HepG2 (cell line): ENCODE measurements around the gene ANAPC2. TPM values are rescaled to one million over a fixed set of nuclear protein-coding genes. Genes with fewer than 3 reads are reported as not detected.

Experiments used
- ATAC-seq: fragments of 200-7000 bp; cut with Tn5 transposase; 3 replicates; pipeline ENCODE4 v1.9.1; 2020; ENCODE audit warnings: mild to moderate bottlenecking, moderate library complexity
- BruUV-seq: library from RNA; stranded (reverse); fragments of 400-500 nt; replicated peaks from 2 replicates; lab custom pipeline; 2021; lab: Mats Ljungman, UMichigan
- CTCF ChIA-PET: fragments of 300-600 bp; formaldehyde crosslinking; extraction: SDS; loops from one replicate; lab custom pipeline; 2021; ENCODE audit warnings: low total read pairs, inconsistent platforms, low intra/inter-chr PET ratio; lab: Yijun Ruan, JAX
- POLR2A ChIA-PET: fragments of 350-600 bp; sonication (Branson Sonifier 250); formaldehyde crosslinking; loops from one replicate; lab custom pipeline; 2020; ENCODE audit warnings: antibody characterized with exemption, inconsistent platforms; lab: Yijun Ruan, JAX
- DNase-seq: peaks from one replicate; pipeline ENCODE4 v3.0.0-alpha.2; 2015; ENCODE audit warnings: low spot score
- FAIRE-seq: peaks from 3 replicates; lab custom pipeline; 2011; peaks lifted over from hg19 to GRCh38; lab: Jason Lieb, UNC
- H2AFZ ChIP-seq: one replicate; pipeline ENCODE4 v1.6.1; 2011; ENCODE audit warnings: low read length, inconsistent platforms
- H3K27ac ChIP-seq: fragments of 300-600 bp; 3 replicates; pipeline ENCODE4 v1.8.0; 2011; ENCODE audit warnings: mixed run types, mild to moderate bottlenecking, mixed read lengths, low read length, inconsistent platforms; ENCODE audit not compliant: insufficient read depth; ENCODE audit errors: extremely low read length
- H3K27me3 ChIP-seq, 2 experiments: fragments of 200-600 bp in 1 of 2; 2 replicates in 1 of 2; 3 replicates in 1 of 2; pipeline versions ENCODE4 v1.6.0 to v1.8.0; 2011; ENCODE audit warnings: low read length in 2 of 2, mild to moderate bottlenecking in 2 of 2, moderate library complexity in 2 of 2, inconsistent platforms in 1 of 2; ENCODE audit not compliant: insufficient read depth in 2 of 2, control insufficient read depth in 1 of 2
- H3K36me3 ChIP-seq, 2 experiments: fragments of 200-600 bp in 1 of 2; replicated peaks in 1 of 2; 2 replicates in 1 of 2; 3 replicates in 1 of 2; pipeline versions ENCODE4 v1.5.1 to v1.8.0; 2011; ENCODE audit warnings: low read length in 2 of 2, inconsistent platforms in 1 of 2; ENCODE audit not compliant: insufficient read depth in 2 of 2, control insufficient read depth in 1 of 2
- H3K4me1 ChIP-seq: 2 replicates; pipeline ENCODE4 v1.5.1; 2012; ENCODE audit warnings: low read length, inconsistent platforms; ENCODE audit not compliant: insufficient read depth
- H3K4me2 ChIP-seq: 2 replicates; pipeline ENCODE4 v1.6.0; 2011; ENCODE audit warnings: low read depth, low read length, inconsistent platforms
- H3K4me3 ChIP-seq, 3 experiments: fragments of 200-600 bp in 1 of 3; sonication (generic), shearing (Covaris generic) in 1 of 3; replicated peaks in 1 of 3; 2 replicates each; pipeline ENCODE4 v1.5.1; 2011 to 2016; ENCODE audit warnings: low read length in 3 of 3, inconsistent platforms in 2 of 3, low read depth in 2 of 3, mild to moderate bottlenecking in 2 of 3, control low read depth in 1 of 3, mixed read lengths in 1 of 3; ENCODE audit not compliant: insufficient read depth in 1 of 3
- H3K79me2 ChIP-seq: one replicate; pipeline ENCODE4 v1.6.1; 2011; ENCODE audit warnings: low read length, inconsistent platforms; ENCODE audit not compliant: insufficient read depth
- H3K9ac ChIP-seq: 2 replicates; pipeline ENCODE4 v1.6.0; 2011; ENCODE audit warnings: mild to moderate bottlenecking, low read depth, low read length, inconsistent platforms; ENCODE audit not compliant: insufficient read depth
- H3K9me3 ChIP-seq: 2 replicates; pipeline ENCODE4 v1.5.1; 2012; ENCODE audit warnings: mild to moderate bottlenecking, low read length
- H4K20me1 ChIP-seq: 2 replicates; pipeline ENCODE4 v1.6.0; 2011; ENCODE audit warnings: inconsistent platforms, mild to moderate bottlenecking, low read length, moderate library complexity; ENCODE audit not compliant: insufficient read depth
- HMG20B ChIP-seq: conservative IDR thresholded peaks from 2 replicates; pipeline ENCODE4 v1.6.1; 2016; ENCODE audit warnings: missing genetic modification reagents, missing compliant biosample characterization
- HOXA7 ChIP-seq: sonication (generic); formaldehyde crosslinking; IDR thresholded peaks from 2 replicates; pipeline ENCODE4 v1.8.1; 2022; ENCODE audit warnings: mild to moderate bottlenecking, missing genetic modification reagents, moderate library complexity
- IKZF1 ChIP-seq: fragments of 450-650 bp; IDR thresholded peaks from 2 replicates; pipeline ENCODE4 v1.7.1; 2016
- KDM5A ChIP-seq: fragments of 200-600 bp; sonication (generic); IDR thresholded peaks from 2 replicates; pipeline ENCODE4 v1.7.0; 2018; ENCODE audit warnings: antibody characterized with exemption, mild to moderate bottlenecking, low read length, borderline replicate concordance
- KMT2B ChIP-seq: IDR thresholded peaks from 2 replicates; pipeline ENCODE4 v1.6.1; 2016; ENCODE audit warnings: missing genetic modification reagents, missing compliant biosample characterization
- MYPOP ChIP-seq: sonication (generic); formaldehyde crosslinking; IDR thresholded peaks from 2 replicates; pipeline ENCODE4 v1.8.1; 2023; ENCODE audit warnings: mild to moderate bottlenecking, moderate library complexity, missing genetic modification reagents
- PAWR ChIP-seq: sonication (generic); formaldehyde crosslinking; IDR thresholded peaks from 2 replicates; pipeline ENCODE4 v1.4.0; 2020; ENCODE audit warnings: missing genetic modification reagents, mild to moderate bottlenecking, borderline replicate concordance
- PHF20 ChIP-seq: sonication (generic); formaldehyde crosslinking; IDR thresholded peaks from 2 replicates; pipeline ENCODE4 v1.5.0; 2020; ENCODE audit warnings: mild to moderate bottlenecking, missing genetic modification reagents
- SRY ChIP-seq: sonication (generic); formaldehyde crosslinking; IDR thresholded peaks from 2 replicates; pipeline ENCODE4 v1.8.0; 2022; ENCODE audit warnings: mild to moderate bottlenecking, missing genetic modification reagents
- ZBTB8A ChIP-seq: sonication (generic); formaldehyde crosslinking; IDR thresholded peaks from 2 replicates; pipeline ENCODE4 v1.4.0; 2020; ENCODE audit warnings: mild to moderate bottlenecking, low read depth, missing genetic modification reagents, borderline replicate concordance
- ZC3H13 ChIP-seq: sonication (generic); formaldehyde crosslinking; IDR thresholded peaks from 2 replicates; pipeline ENCODE4 v1.8.1; 2023; ENCODE audit warnings: mild to moderate bottlenecking, missing genetic modification reagents, moderate library complexity
- ZNF782 ChIP-seq: sonication (generic); formaldehyde crosslinking; IDR thresholded peaks from 2 replicates; pipeline ENCODE4 v1.4.0; 2020; ENCODE audit warnings: missing genetic modification reagents, mild to moderate bottlenecking, borderline replicate concordance
- ZNF891 ChIP-seq: sonication (generic); formaldehyde crosslinking; IDR thresholded peaks from 2 replicates; pipeline ENCODE4 v1.5.0; 2020; ENCODE audit warnings: mild to moderate bottlenecking, missing genetic modification reagents
- ZSCAN25 ChIP-seq: sonication (generic); formaldehyde crosslinking; IDR thresholded peaks from 2 replicates; pipeline ENCODE4 v1.8.0; 2022; ENCODE audit warnings: mild to moderate bottlenecking, missing genetic modification reagents
- whole genome bisulfite sequencing: methylation state at CpG from one replicate; pipeline ENCODE4 v1.1.6; 2017; ENCODE audit warnings: low lambda C conversion rate; 5-methylcytosine and 5-hydroxymethylcytosine counted together
- in situ Hi-C: cut with HindIII; loops from 2 replicates; pipeline ENCODE4 v1.10.0; 2017; ENCODE audit warnings: low pct_unique_long_range_greater_than_20kb; ENCODE audit not compliant: extremely low pct_ligation_motif_present
- intact Hi-C: fragments of 100-400 bp; cut with micrococcal nuclease; formaldehyde crosslinking; loops from one replicate; pipeline ENCODE4 v1.10.0; 2022; ENCODE audit not compliant: unreplicated experiment
- polyA plus RNA-seq, 8 experiments: library from polyadenylated mRNA; depleted of rRNA in 3 of 8; stranded (reverse) in 7 of 8; unstranded in 1 of 8; fragments of >200 nt; fragmentation: Illumina TruSeq in 4 of 8; extraction: Trizol in 4 of 8; gene quantifications; 2 replicates each; pipeline versions ENCODE4 v1.2.1 to v1.2.3, GENCODE V29; 2011 to 2016; ENCODE audit warnings: low read depth in 4 of 8, missing spikeins in 1 of 8, mixed read lengths in 1 of 8; ENCODE audit not compliant: insufficient read depth in 1 of 8
- total RNA-seq, 5 experiments: library from RNA; depleted of rRNA; stranded (reverse); fragments of >200 nt; fragmentation: Illumina TruSeq; extraction: Trizol; gene quantifications; 2 replicates each; pipeline ENCODE4 v1.2.3, GENCODE V29; 2016; ENCODE audit warnings: low read depth in 1 of 5

ANAPC2 gene
- total and polyA plus RNA-seq, 2 of the 13 experiments (the other 11 are each of a cell fraction or from before 2014, with no cell fraction given), result 12.3 to 15.4 TPM

- H4K20me1 ChIP-seq, result no peaks in the 10 kb centered on the region
- POLR2A ChIA-PET, result interaction anchor here (0.7 to 4.1 kb wide), 5 partner anchors 11 to 34 kb away, joined by 4 to 45 read pairs (median 15); partner anchors contain the start of genes CYSRT1, NELFB, RNF208 and TPRN
- no peak overlapping the region for H2AFZ ChIP-seq
- BruUV-seq, result no TSS peak
- intact Hi-C loops, result no loop called here
- peaks cover 66% of the 10 kb centered on the region for H3K4me1 ChIP-seq
- WGBS, result 4% methylated on average over 13 of the region's 18 CpGs
- no peaks in the 10 kb centered on the region for H3K36me3 ChIP-seq
- peak overlapping the region; percentile 72 for H3K9ac ChIP-seq
- peak overlapping the region; percentile 67 to 81 (median 72) for H3K4me3 ChIP-seq
- H3K79me2 ChIP-seq, result peaks cover 15% of the 10 kb centered on the region
- H3K27ac ChIP-seq, result peak overlapping the region; percentile 68
- in situ Hi-C loops, result no loop called here
- no peaks in the 10 kb centered on the region for H3K27me3 ChIP-seq
- FAIRE-seq (no peak), DNase-seq (no peak), ATAC-seq (no peak)
- no peaks in the 10 kb centered on the region for H3K9me3 ChIP-seq
- no peak for TF ChIP-seq MYPOP
- TF ChIP-seq KDM5A, result peak; percentile 2; the same call in 1 of the 2 replicates
- TF ChIP-seq KMT2B (CRISPR knock-in tag), result 0 out of 2 replicates have a peak, but pooled peaks have one; percentile 12
- TF ChIP-seq HMG20B (CRISPR knock-in tag), result no peak
- 0 out of 2 replicates have a peak, but pooled peaks have one; percentile 13 for TF ChIP-seq ZSCAN25
- 0 out of 2 replicates have a peak, but pooled peaks have one; percentile 20 for TF ChIP-seq PAWR (CRISPR knock-in tag)
- peak; percentile 40; the same call in 1 of the 2 replicates for TF ChIP-seq ZC3H13 (CRISPR knock-in tag)
- 0 out of 2 replicates have a peak, but pooled peaks have one; percentile 19 for TF ChIP-seq ZBTB8A
- 0 out of 2 replicates have a peak, but pooled peaks have one; percentile 19 for TF ChIP-seq HOXA7 (CRISPR knock-in tag)
- TF ChIP-seq PHF20, result 0 out of 2 replicates have a peak, but pooled peaks have one; percentile 17
- 0 out of 2 replicates have a peak, but pooled peaks have one; percentile 10 for TF ChIP-seq ZNF782 (CRISPR knock-in tag)
- peak; percentile 15; the same call in 1 of the 2 replicates for TF ChIP-seq SRY (CRISPR knock-in tag)
- TF ChIP-seq ZNF891, result 0 out of 2 replicates have a peak, but pooled peaks have one; percentile 3
- no peak for TF ChIP-seq IKZF1
- CTCF ChIA-PET, result interaction anchor here (1.0 to 2.6 kb wide), 3 partner anchors 46 to 72 kb away, joined by 3 to 19 read pairs (median 3); partner anchors contain the start of genes ANAPC2 and SSNA1
- peak overlapping the region; percentile 85 for H3K4me2 ChIP-seq
Observed at GRCh38 chr9:137234758-137235423, 46.5 kb upstream of the ANAPC2 start.
